Kidney epithelial cell (primary cell): ENCODE measurements around the gene SPTBN1. TPM values are rescaled to one million over a fixed set of nuclear protein-coding genes. Genes with fewer than 3 reads are reported as not detected.

Source experiments
- DNase-seq: peaks from one replicate; pipeline ENCODE4 v3.0.0-alpha.2; 2010; ENCODE audit warnings: low read depth
- H3K27me3 ChIP-seq: 2 replicates; pipeline ENCODE4 v1.6.0; 2011; ENCODE audit warnings: low read length; ENCODE audit not compliant: control insufficient read depth, insufficient read depth
- H3K36me3 ChIP-seq: 2 replicates; pipeline ENCODE4 v1.5.1; 2011; ENCODE audit warnings: low read length; ENCODE audit not compliant: control insufficient read depth, insufficient read depth
- H3K4me3 ChIP-seq: 2 replicates; pipeline ENCODE4 v1.5.1; 2011; ENCODE audit warnings: low read depth, mild to moderate bottlenecking, control low read depth, low read length
- total RNA-seq: library from RNA; depleted of rRNA; stranded (reverse); fragments of >200 nt; gene quantifications from 2 replicates; pipeline ENCODE4 v1.2.3, GENCODE V29; 2015
- TF ChIP-seq, protein P1 (sequence below): IDR thresholded peaks from 2 replicates; pipeline ENCODE4 v1.5.1; 2011; ENCODE audit warnings: mild to moderate bottlenecking, moderate library complexity, low read length, control low read depth, inconsistent platforms; ENCODE audit not compliant: insufficient read depth, poor library complexity, severe bottlenecking

The SPTBN1 gene
- total RNA-seq, 1 donor from 2014 or later: 492 TPM

GRCh38 chr2:54549917-54550518 lies 93.9 kb downstream of the SPTBN1 start:
- Histone ChIP-seq H3K4me3 (no peak overlapping the region), H3K36me3 (no peaks in the 10 kb centered on the region), H3K27me3 (no peaks in the 10 kb centered on the region)
- DNase-seq: no peak
- TF ChIP-seq, protein P1, sequence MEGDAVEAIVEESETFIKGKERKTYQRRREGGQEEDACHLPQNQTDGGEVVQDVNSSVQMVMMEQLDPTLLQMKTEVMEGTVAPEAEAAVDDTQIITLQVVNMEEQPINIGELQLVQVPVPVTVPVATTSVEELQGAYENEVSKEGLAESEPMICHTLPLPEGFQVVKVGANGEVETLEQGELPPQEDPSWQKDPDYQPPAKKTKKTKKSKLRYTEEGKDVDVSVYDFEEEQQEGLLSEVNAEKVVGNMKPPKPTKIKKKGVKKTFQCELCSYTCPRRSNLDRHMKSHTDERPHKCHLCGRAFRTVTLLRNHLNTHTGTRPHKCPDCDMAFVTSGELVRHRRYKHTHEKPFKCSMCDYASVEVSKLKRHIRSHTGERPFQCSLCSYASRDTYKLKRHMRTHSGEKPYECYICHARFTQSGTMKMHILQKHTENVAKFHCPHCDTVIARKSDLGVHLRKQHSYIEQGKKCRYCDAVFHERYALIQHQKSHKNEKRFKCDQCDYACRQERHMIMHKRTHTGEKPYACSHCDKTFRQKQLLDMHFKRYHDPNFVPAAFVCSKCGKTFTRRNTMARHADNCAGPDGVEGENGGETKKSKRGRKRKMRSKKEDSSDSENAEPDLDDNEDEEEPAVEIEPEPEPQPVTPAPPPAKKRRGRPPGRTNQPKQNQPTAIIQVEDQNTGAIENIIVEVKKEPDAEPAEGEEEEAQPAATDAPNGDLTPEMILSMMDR: no peak

DNA sequence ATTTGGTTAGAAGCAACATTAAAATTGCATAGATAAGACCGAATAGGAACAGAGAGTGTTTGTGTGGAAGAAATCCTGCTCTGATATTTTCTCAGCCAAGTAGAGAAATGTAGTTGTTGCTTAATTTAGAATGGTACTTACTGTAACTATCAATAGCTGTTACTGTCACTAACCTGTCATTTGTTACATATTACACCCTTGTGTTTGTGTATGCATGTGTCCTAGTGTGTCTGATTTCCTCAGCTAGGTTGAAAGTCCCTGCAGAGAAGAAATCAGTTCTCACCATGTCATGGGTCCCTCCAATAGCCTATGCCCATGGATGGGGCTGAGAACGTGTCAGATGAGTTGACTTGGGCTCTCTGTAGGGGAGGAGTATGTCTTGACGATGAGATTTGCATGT lies 94.4 kb downstream of the SPTBN1 start:
- TF ChIP-seq, protein P1: no peak
- DNase-seq: no peak
- no peak overlapping the region for H3K4me3 ChIP-seq
- no peaks in the 10 kb centered on the region for H3K36me3 ChIP-seq
- no peaks in the 10 kb centered on the region for H3K27me3 ChIP-seq

- no peaks in the 10 kb centered on the region for H3K27me3 ChIP-seq
- no peak for DNase-seq
- H3K36me3 ChIP-seq: no peaks in the 10 kb centered on the region
- TF ChIP-seq, protein P1: no peak
- no peak overlapping the region for H3K4me3 ChIP-seq
Observed at GRCh38 chr2:54551123-54551756, 95.1 kb downstream of the SPTBN1 start.

- H3K4me3 ChIP-seq: no peak overlapping the region
- TF ChIP-seq, protein P1: no peak
- DNase-seq: no peak
- H3K36me3 ChIP-seq: no peaks in the 10 kb centered on the region
- H3K27me3 ChIP-seq: no peaks in the 10 kb centered on the region
Observed at GRCh38 chr2:54553075-54553474, 96.9 kb downstream of the SPTBN1 start.

DNA sequence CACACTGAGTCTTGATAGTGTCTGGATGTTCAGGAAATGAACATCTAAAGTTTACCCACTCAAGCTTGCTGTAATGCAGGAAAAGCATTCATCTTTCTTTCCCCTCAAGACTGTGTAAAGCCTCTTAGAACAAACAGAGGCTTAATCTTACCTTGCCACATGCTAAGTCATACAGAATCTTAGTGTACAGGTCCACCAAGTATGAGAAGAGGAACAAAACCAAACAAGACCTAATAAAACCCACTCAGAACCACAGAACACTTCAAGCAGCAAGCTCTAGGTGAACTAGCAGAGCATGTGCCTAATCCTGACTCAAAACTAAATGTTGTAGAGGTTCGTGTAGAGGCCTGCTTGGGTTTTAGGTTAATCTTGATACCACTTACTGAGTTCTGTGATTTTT lies 97.6 kb downstream of the SPTBN1 start:
- TF ChIP-seq, protein P1: no peak
- Histone ChIP-seq H3K27me3 (no peaks in the 10 kb centered on the region), H3K4me3 (no peak overlapping the region), H3K36me3 (no peaks in the 10 kb centered on the region)
- DNase-seq: no peak
